ENCODE data around the gene ZNF330.

GRCh38 chr4:141210168-141210567, 10.5 kb upstream of the ZNF330 start:
- no peak for TF ChIP-seq CTCF (conservative IDR thresholded peaks at IDR 0.05; ENCODE audit: low read depth in 2 of 2)
- no peak for TF ChIP-seq POLR2AphosphoS5 (IDR thresholded peaks at IDR 0.05; ENCODE audit: low read depth)
- TF ChIP-seq NANOG (IDR thresholded peaks at IDR 0.05; ENCODE audit: borderline replicate concordance): no peak
- TF ChIP-seq REST (IDR thresholded peaks at IDR 0.05; ENCODE audit: unreplicated experiment): no peak
- no peak for TF ChIP-seq EZH2 (IDR thresholded peaks at IDR 0.05; ENCODE audit: low read depth, unreplicated experiment)
- no peak for TF ChIP-seq ZNF462 (CRISPR knock-in tag; IDR thresholded peaks at IDR 0.05)
- no peak for TF ChIP-seq EZH2phosphoT487 (IDR thresholded peaks at IDR 0.05; ENCODE audit: unreplicated experiment)
- no peak for TF ChIP-seq ZNF114 (CRISPR knock-in tag; IDR thresholded peaks at IDR 0.05)
- no peak for TF ChIP-seq STAT1 (IDR thresholded peaks at IDR 0.05; ENCODE audit: unreplicated experiment)
